HG02623 (cell line): Measurements from ENCODE around the gene NPAS2.

Experiments used
- ATAC-seq: cut with Tn5 transposase; IDR thresholded peaks from one replicate; pipeline ENCODE4 v1.9.1; 2021; ENCODE audit warnings: moderate library complexity; ENCODE audit not compliant: unreplicated experiment

Gene NPAS2

GRCh38 chr2:100820523-100821254, 750 bp downstream of the NPAS2 start:
- ATAC-seq: no peak

GRCh38 chr2:100821255-100821910, 1.4 kb downstream of the NPAS2 start:
- ATAC-seq: no peak

GRCh38 chr2:100821911-100822265, 1.9 kb downstream of the NPAS2 start:
- ATAC-seq: no peak

GRCh38 chr2:100822587-100823248, 2.8 kb downstream of the NPAS2 start:
- no peak for ATAC-seq

- no peak for ATAC-seq
These were observed 3.9 kb downstream of the NPAS2 start for GRCh38 chr2:100823665-100824438.

- ATAC-seq: no peak
These were observed 4.9 kb downstream of the NPAS2 start for GRCh38 chr2:100824842-100825241.

- no peak for ATAC-seq
These were observed 6.6 kb downstream of the NPAS2 start for GRCh38 chr2:100826494-100826893.

- ATAC-seq: no peak
These were observed 11.3 kb downstream of the NPAS2 start for GRCh38 chr2:100831158-100831750.

GRCh38 chr2:100831831-100832230, 11.9 kb downstream of the NPAS2 start:
- ATAC-seq: no peak

- no peak for ATAC-seq
These were observed 12.9 kb downstream of the NPAS2 start for GRCh38 chr2:100832885-100833284.

GRCh38 chr2:100833331-100833730, 13.4 kb downstream of the NPAS2 start:
- ATAC-seq: no peak

- ATAC-seq: no peak
These were observed 14.3 kb downstream of the NPAS2 start for GRCh38 chr2:100834221-100834620.

GRCh38 chr2:100835006-100835659, 15.2 kb downstream of the NPAS2 start:
- no peak for ATAC-seq

- ATAC-seq: no peak
These were observed 20.6 kb downstream of the NPAS2 start for GRCh38 chr2:100840519-100840918.

GRCh38 chr2:100842241-100842922, 22.4 kb downstream of the NPAS2 start:
- no peak for ATAC-seq

- ATAC-seq: no peak
These were observed 24.6 kb downstream of the NPAS2 start for GRCh38 chr2:100844514-100844913.

GRCh38 chr2:100845141-100845991, 25.4 kb downstream of the NPAS2 start:
- ATAC-seq: no peak

GRCh38 chr2:100846716-100847115, 26.8 kb downstream of the NPAS2 start:
- ATAC-seq: no peak

GRCh38 chr2:100852447-100852846, 32.5 kb downstream of the NPAS2 start:
- no peak for ATAC-seq
